GM23248 (cell line): ENCODE data around the gene NCBP1.

Experiments used
- EZH2 ChIP-seq: fragments of 200-600 bp; sonication (generic); IDR thresholded peaks from 2 replicates; pipeline ENCODE4 v1.6.1; 2018; ENCODE audit warnings: antibody characterized with exemption, mild to moderate bottlenecking; ENCODE audit not compliant: insufficient read depth, poor library complexity, severe bottlenecking
- EZH2phosphoT487 ChIP-seq: fragments of 200-600 bp; sonication (generic); IDR thresholded peaks from 2 replicates; pipeline ENCODE4 v1.6.1; 2018; ENCODE audit warnings: antibody characterized with exemption, moderate library complexity, mild to moderate bottlenecking, low read depth; ENCODE audit not compliant: insufficient read depth

GRCh38 chr9:97599314-97599846 lies 34.2 kb upstream of the NCBP1 start:
- TF ChIP-seq EZH2phosphoT487 (no peak), EZH2 (no peak)
